Cardiac fibroblast (primary cell): Measurements from ENCODE around the gene GPR4.
A peak's percentile ranks its signal among the peaks of the same experiment; 100 is the strongest.

Experiments used
- DNase-seq, 2 donors: peaks; one replicate each; pipeline versions ENCODE4 v3.0.0 to v3.0.0-alpha.2; 2010; ENCODE audit warnings: low read depth in 2 of 2
- H3K4me3 ChIP-seq, 2 donors: replicated peaks in 1 of 2; 1 replicate in 1 of 2; 2 replicates in 1 of 2; pipeline ENCODE4 v1.5.1; 2011; ENCODE audit warnings: low read depth in 2 of 2, low read length in 2 of 2, mild to moderate bottlenecking in 2 of 2, moderate library complexity in 1 of 2
- TF ChIP-seq, protein P1 (sequence below): IDR thresholded peaks from one replicate; pipeline ENCODE4 v1.5.1; 2011; ENCODE audit warnings: low read depth, mild to moderate bottlenecking, low read length, inconsistent platforms

Gene GPR4

DNA sequence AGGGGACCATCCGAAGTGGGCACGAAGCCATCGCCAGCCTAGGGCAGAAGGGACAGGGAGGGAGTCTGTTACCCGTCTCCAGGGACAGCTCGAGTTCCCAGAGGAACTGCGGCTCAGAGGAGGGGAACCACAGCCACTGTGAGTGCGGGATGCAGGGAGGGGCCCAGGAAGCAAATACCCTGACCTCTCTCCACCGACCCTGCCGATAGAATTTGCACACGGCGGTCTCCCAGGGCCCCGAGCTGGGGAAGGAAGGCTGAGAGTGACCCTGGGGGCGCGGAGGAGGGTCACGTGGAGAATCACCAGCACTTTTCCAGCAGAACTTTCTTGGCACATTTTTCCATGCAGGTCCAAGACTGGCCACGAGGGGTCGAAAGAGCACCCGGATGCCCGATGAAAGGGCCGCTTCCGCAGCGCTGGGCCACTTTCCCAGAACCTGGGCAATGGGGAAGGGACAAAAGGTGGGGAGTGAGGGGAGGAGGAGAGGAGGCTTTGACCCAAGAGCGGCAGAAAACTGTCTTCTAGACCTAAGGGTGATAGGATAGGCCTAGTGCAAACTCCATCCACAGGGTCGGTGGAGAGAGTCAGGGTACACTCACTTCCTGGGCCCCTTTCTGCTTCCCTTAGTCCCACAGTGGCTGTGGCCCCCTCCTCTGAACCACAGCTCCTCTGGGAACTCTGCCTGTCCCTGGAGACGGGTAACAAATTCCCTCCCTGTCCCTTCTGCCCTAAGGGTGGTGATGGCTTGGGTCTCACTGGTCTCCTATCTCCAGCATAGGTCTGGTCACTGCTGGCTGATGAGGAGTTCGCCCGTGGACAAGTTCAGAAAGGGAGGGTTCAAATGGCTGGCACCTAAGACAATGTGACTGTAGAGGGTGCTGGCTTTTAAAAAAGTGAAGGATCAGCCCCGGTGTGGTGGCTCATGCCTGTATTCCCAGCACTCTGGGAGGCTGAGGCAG, 5.3 kb upstream of the GPR4 start:
- TF ChIP-seq, protein P1, sequence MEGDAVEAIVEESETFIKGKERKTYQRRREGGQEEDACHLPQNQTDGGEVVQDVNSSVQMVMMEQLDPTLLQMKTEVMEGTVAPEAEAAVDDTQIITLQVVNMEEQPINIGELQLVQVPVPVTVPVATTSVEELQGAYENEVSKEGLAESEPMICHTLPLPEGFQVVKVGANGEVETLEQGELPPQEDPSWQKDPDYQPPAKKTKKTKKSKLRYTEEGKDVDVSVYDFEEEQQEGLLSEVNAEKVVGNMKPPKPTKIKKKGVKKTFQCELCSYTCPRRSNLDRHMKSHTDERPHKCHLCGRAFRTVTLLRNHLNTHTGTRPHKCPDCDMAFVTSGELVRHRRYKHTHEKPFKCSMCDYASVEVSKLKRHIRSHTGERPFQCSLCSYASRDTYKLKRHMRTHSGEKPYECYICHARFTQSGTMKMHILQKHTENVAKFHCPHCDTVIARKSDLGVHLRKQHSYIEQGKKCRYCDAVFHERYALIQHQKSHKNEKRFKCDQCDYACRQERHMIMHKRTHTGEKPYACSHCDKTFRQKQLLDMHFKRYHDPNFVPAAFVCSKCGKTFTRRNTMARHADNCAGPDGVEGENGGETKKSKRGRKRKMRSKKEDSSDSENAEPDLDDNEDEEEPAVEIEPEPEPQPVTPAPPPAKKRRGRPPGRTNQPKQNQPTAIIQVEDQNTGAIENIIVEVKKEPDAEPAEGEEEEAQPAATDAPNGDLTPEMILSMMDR: peak; percentile 92
- DNase-seq: peak; percentile 75 to 84
- peak overlapping the region; percentile 14 to 35 for H3K4me3 ChIP-seq

DNA sequence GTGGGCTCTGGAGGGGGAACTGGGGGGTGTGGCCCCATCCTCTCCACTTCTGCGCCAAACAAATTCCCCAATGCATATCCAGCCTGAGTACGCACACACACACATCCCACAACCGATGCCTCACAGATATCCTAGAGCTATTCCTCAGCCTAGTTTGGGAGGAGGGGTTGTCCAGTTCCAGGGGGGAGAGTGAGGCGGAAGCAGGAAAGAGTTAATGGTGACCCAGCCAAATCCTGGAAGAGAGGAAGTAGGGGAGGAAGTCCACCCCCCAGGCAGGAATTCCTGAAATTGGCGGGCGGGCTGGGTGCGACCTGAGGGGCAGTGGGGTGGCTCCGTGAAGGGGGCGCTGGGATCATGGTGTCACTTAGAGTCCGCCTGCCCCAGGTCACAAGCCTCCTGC, 897 bp downstream of the GPR4 start:
- no peak for DNase-seq
- H3K4me3 ChIP-seq: peak overlapping the region; percentile 67 to 77
- TF ChIP-seq, protein P1: no peak

DNA sequence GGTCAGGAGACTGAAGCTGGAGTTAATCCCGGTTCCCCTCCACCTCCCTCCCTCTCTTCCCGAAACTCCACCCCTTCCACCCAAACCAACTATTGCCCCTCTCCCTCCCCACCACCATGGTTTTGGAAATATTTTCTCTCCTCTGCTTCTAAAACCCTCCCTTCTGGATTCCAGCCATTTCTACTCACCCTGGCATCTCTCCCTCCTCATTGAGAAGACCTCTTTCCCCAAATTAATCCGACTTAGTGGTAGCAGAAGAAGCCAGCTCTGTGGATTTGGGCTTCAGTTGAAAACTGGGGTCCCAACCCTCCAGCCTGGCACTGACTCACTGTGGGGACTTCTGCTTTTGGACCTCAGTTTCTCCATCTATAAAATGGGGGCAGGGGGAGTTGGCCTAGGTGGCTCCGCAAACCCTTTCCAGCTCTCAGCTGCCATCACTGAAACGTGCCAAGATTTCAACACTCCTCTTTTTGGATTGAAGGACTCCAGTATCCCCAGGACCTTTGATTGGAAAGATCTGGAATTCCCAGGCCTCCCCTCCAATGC, 1.6 kb downstream of the GPR4 start:
- H3K4me3 ChIP-seq: peak overlapping the region in 1 of 2 donors; percentile 67
- TF ChIP-seq, protein P1: no peak
- DNase-seq: no peak

DNA sequence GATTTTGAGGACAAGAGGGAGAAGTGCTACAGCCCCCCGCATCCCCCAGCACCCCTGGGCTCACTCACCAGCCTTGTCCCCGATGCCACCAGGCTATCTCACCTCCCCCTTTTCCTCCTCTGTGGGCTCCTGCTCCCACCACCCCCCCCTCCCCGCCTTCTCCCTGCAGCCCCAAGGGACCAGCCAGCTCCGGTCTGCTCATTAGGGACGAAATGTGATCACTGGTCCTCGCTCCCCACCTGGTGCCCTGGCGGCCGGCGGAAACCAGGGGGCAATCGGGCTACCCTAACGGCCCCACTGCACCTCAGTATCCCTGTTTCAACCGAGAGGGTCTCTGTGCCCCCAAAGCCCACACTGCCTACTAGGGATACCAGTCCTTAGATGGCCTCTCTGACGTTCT, 2.7 kb downstream of the GPR4 start:
- peak overlapping the region in 1 of 2 donors; percentile 21 for H3K4me3 ChIP-seq
- no peak for DNase-seq
- TF ChIP-seq, protein P1: peak; percentile 8

DNA sequence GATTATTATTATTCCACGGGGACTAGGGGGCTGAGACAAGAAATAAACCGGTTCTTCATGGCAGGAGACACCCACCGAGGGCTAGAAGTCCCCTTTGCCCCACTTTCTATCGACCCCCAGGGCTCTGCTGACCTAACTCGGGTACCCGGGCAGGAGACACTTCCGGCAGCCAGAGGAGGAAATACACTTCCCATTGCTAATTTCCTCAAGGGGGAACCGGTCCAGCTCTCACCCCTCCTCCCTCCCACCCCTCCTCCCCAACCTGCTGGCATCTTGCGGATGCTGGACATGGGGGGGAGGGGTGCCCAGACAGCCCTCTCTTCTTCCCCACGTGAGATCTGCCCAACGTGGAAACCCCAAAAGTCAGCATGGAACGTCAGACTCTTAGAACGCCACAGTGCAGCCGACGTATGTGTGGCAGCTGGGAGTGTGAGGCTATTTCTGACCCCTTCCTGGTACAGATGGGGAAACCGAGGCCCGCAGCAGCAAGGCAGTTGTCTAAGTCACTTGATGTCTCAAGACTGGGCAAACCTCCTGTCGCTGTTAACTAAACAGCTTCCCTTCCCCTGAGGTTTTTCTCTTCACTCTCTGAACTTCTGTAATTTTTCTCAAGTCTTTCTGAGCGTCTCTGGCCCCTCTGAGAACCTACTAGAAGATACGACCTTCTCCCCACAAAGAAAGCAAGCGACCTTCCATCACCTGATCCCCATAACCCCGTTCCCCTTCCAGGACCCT, 3.6 kb downstream of the GPR4 start:
- peak overlapping the region in 1 of 2 donors; percentile 35 for H3K4me3 ChIP-seq
- peak in 1 of 2 donors; percentile 69 for DNase-seq
- TF ChIP-seq, protein P1: no peak

DNA sequence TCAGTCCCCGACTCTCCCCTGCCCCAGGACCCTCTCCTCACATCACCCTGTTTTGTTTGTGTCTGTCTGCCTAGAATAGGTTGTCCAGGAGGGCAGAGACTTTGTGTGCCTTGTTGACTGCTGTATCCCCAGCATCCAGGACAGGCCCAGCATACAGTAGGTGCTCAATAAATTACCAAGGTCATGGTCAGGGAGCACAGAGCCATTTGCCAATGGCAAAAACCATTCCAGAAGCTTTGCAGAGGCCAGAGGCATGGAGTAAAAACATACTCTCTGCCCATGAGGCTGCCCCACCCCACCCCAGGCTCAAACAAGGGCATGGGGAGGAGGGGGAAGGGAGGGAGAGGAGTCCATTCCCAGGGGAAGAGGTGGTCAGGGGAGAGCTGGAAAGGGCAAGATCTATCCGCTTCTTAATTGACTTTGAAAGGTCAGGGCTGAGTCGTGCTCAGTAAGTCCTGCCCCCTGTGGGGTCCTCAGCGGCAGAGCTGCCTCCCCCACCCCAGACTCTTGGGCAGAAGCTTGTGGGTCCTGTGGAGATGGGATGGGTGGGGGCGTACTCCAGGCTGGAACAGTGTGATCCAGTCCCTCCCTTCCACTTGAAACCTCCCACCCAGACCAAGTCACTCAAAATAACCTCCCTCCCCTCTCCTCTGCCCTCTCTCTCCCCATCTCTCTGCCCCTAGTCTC, 4.4 kb downstream of the GPR4 start:
- TF ChIP-seq, protein P1: no peak
- DNase-seq: no peak
- peak overlapping the region in 1 of 2 donors; percentile 35 for H3K4me3 ChIP-seq
